HG03442 (cell line): ENCODE results near the gene CA10.

Source experiments
- ATAC-seq: cut with Tn5 transposase; IDR thresholded peaks from one replicate; pipeline ENCODE4 v1.9.1; 2021; ENCODE audit warnings: mild to moderate bottlenecking, moderate library complexity; ENCODE audit not compliant: unreplicated experiment

CA10 gene

GRCh38 chr17:52049051-52049450, 109.5 kb downstream of the CA10 start:
- ATAC-seq = no peak

- ATAC-seq = no peak
Measured at GRCh38 chr17:52048137-52048898, 110.2 kb downstream of the CA10 start.

- no peak for ATAC-seq
Measured at GRCh38 chr17:52047086-52047485, 111.4 kb downstream of the CA10 start.

- ATAC-seq = no peak
Measured at GRCh38 chr17:52041123-52041617, 117.3 kb downstream of the CA10 start.

GRCh38 chr17:52036416-52036815, 122.1 kb downstream of the CA10 start:
- ATAC-seq = no peak

GRCh38 chr17:52035336-52035915, 123.1 kb downstream of the CA10 start:
- ATAC-seq = no peak

GRCh38 chr17:52032454-52032853, 126.1 kb downstream of the CA10 start:
- no peak for ATAC-seq

- no peak for ATAC-seq
Measured at GRCh38 chr17:52030052-52030451, 128.5 kb downstream of the CA10 start.

- ATAC-seq = no peak
Measured at GRCh38 chr17:52027620-52028295, 130.8 kb downstream of the CA10 start.

- no peak for ATAC-seq
Measured at GRCh38 chr17:52027081-52027480, 131.4 kb downstream of the CA10 start.

GRCh38 chr17:52026075-52026474, 132.4 kb downstream of the CA10 start:
- ATAC-seq = no peak

- ATAC-seq = no peak
Measured at GRCh38 chr17:52025236-52025635, 133.3 kb downstream of the CA10 start.

GRCh38 chr17:52024300-52024870, 134.1 kb downstream of the CA10 start:
- no peak for ATAC-seq

GRCh38 chr17:52011064-52011463, 147.4 kb downstream of the CA10 start:
- ATAC-seq = no peak

GRCh38 chr17:51999654-52000053, 158.9 kb downstream of the CA10 start:
- no peak for ATAC-seq

GRCh38 chr17:51997723-51998122, 160.8 kb downstream of the CA10 start:
- no peak for ATAC-seq

- ATAC-seq = no peak
Measured at GRCh38 chr17:51995797-51996403, 162.6 kb downstream of the CA10 start.

- ATAC-seq = no peak
Measured at GRCh38 chr17:51992864-51993416, 165.6 kb downstream of the CA10 start.

- no peak for ATAC-seq
Measured at GRCh38 chr17:51971121-51971520, 187.4 kb downstream of the CA10 start.

- no peak for ATAC-seq
Measured at GRCh38 chr17:51961689-51962088, 196.8 kb downstream of the CA10 start.

GRCh38 chr17:51957786-51958185, 200.7 kb downstream of the CA10 start:
- no peak for ATAC-seq
